Hypothalamus (tissue), 51 donors: Measurements from ENCODE around the gene ARSG.

Experiments used
- DNase-seq, 51 donors: peaks; one replicate each; lab custom pipeline; 2025; lab: John Stamatoyannopoulos, UW

Gene ARSG

DNA sequence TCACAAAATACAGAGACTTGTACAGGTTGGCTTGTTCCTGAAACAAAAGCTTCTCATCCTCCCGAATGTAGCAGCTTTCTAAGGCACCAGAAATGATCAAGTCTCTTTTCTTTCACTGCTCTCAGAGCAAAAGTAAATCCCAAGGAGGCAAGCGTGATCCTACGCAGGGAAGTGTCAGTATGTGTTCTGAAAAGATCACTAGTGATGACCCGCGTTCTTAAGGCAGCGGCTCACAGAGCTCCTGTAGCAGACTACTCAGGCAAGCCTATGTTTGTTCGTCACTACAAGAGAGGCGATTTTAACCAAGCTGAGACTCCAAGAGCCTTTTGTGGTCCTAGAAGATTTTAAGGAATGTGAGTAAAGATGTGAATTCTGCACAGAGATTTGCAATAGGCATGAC is 131.5 kb downstream of the ARSG start:
- DNase-seq: no peak

DNA sequence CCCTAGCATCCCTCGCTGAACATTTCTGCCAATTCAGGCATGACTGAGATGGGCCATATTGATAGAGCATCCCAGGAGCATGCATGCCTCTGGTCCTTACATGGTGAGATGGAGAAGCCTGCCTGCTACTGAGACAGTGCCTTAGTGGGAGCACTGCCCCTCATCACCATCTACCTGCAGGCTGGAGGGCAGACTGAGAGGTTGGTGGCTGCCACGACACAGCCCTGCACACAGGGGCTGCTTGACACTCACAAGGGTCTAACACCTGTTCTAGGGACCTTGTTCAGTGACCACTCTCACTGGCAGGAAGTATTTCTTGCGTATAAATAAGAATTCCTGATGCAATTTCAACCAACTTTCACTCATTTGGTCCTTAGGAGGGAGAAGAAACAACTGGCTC is 132.0 kb downstream of the ARSG start:
- no peak for DNase-seq

DNA sequence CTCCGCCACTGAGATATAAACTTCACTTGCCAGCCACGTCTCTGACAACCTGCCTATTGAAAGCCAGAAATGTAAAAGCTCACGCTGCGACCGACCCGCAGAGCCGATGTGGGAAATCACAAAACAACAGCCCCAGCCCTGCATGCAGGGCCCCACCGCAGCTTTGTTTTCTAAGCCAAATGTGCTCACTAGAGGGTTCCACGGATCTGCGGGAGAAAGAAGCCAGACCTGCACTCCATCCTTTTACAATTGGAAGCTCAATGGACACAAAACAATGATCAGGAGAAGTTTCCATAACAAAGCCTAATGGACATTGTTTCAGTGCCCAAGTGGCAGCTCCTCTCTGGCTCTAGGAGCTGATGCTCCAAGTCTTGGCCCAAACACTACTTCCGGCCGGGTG is 132.9 kb downstream of the ARSG start:
- DNase-seq: no peak

DNA sequence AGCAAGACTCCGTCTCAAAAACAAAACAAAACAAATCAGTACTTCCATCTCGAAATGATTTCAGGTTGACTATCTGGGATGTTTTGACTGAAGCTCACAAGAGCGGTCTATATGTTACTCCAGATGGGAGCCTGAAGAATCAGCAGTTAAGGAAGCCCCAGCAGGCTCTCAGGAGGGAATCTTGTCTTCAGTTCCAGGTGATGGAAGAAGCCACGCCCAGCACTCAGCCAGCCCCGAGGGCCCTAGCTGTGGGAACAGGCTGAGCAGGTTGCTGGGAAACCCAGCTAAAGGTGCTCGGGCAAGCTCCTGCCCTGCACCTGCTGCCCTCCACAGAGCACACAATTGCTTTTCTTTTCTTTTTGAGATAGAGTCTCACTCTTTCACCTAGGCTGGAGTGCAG is 133.6 kb downstream of the ARSG start:
- no peak for DNase-seq

DNA sequence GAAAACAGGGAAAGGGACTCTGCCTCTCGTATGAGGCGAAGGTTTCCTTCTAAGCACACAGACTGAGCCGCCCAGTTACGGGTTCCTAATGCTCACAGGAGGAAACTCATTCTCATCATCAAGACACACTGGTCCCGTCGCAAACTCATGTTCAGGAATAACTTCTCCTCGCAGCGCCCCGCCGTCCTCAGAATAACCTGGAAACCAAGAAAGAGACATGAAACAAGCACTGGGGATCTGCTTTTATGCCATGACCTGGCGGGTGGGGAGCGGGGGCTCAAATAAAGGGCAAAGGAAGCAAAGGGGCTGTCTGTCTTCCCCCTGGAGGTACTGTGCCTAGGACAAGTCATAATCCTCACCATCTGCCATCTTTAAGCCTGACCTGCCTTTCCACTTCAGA is 134.7 kb downstream of the ARSG start:
- no peak for DNase-seq

DNA sequence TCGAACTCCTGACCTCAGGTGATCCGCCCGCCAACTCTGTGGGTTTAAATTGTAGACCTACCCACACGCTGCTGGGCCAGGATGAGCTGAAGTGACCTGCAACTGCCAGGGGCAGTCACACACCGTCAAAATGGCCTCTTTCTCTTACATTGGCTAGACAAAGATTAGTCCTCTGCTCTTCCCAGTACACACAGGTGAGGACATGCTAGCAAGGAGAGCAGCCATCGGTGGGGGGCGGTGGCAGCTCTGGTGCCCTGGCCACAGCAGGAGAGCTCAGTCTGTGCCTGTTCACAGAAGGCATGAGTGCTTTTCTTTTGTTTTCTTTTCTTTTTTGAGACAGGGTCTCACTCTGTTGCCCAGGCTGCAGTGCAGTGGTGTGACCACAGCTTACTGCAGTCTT is 136.3 kb downstream of the ARSG start:
- DNase-seq: no peak

DNA sequence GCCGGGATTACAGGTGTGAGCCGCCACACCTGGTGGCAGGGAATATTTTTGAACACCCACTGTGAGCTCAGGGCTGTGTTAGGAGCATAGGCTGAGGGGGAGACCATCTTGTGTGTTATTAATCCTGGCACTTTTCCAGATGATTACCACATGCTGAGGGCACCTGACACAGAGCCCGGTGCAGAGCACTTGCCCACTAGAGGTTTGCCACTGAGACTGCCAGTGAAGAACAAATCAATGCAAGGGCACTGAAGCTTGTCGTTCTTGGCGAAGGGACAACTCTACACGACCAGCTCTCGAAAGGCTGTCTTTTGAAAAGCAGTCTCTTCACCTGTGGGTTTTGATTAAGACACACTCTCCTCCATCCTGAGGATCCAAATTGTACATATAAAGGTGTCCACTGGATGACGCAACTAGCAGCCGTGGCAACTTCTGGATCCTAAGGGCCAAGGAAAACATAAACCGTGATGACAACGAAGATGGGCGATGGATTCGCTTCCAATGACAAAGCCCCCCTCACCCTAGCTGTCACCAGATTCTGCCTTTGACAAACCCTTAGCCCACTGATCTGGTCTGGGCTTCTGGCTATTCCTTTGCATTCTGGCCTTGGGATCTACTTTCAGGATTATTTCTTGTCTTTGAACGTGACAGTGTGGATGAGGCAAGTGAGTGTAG is 137.3 kb downstream of the ARSG start:
- DNase-seq: no peak

DNA sequence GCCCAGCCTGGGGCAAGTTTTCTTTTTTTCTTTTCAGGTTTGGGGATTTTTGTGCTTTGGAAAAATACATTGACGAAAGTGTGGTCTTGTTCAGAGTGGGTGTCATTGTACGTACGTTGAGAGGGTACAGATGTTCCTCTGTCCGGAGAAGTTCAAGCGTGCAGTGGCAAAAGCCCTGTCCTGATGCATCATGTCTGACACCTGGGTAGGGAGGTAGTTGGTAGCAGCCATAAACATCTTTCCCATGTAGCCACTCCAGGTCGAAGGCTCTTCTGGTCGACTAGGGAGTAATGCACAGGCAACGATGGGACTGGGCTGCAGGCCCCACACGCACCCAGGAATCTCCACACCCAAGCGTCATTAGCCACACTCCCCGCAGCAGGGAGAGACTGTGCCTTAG is 138.6 kb downstream of the ARSG start:
- no peak for DNase-seq

DNA sequence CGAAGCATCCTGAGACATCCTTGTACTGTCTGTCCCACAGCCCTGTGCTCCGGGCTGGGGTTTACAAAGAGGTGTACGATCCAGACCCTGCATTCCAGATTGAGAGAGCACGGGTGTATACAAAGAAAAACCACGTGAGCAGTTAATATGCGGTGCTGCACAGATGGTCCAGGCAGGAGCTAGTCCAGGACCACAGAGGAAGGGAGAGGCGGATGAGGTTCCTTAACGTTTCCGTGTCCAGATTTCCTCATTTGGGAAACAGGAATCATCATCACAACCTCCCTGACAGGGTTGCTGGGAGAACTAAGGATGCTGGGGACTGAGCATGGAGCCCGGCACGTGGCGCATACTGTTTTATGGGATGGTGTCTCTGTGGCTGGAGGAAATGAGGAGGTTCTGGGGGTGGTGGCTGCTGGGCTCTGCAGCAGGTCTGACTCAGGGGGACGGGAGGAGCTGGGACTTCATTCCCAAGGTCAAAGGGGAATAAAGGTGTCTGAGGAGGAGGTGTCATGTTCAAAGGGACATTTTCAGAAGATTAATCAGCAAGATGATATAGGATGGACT is 139.8 kb downstream of the ARSG start:
- DNase-seq: no peak

DNA sequence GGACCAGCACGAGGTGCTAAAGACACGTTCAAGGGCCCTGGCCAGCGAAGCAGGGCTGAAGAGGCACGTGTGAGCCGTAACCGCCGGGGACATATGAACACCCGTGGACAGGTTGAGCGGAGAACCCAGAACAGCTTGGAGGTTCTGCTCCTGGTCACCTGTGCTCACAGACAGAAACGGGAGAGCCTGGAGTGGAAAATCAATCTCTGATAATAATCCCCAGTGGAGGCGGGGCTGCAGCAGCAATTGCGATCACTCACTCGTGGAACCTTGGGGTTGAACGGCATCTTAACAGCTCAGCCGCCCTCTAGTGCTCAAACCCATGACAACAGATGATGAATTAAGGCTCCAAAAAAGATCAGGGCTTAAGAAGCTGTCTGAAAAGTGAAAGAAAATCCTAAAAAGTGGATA is 140.4 kb downstream of the ARSG start:
- DNase-seq: peak in 1 of 51 donors; percentile 16

DNA sequence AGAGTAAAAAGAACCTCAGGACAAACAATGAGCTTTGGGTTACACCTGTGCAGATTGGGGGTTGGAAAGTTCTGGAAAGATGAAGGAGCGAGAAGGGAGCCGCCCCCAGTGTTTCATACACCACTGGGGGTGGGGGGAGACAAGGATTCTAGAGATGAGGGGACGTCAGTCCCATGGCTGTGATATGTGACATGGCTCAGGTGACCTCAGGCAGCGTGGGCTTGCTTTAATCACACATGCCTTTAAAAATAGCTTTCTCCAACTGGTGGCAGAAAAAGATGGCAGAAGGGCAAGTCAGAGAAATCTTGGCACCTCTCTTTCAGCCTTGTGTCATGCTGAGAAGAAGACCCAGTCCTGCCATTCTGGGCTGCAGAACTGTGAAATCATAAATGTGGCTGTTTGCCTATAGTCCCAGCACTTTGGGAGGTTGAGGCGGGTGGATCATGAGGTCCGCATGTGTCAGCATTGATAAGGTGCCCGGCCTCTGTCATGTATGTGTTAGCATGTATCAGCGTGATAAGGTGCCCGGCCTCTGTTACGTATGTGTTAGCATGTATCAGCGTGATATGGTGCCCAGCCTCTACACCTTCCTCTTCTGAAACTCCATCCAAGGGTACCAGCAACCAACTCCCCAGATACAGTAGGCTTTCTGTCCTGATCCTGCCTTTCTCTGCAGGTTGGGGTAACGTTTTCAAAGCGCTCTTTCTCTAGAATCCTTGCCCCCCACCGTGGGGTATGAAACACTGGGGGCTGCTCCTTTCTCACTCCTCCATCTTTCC is 141.0 kb downstream of the ARSG start:
- no peak for DNase-seq

DNA sequence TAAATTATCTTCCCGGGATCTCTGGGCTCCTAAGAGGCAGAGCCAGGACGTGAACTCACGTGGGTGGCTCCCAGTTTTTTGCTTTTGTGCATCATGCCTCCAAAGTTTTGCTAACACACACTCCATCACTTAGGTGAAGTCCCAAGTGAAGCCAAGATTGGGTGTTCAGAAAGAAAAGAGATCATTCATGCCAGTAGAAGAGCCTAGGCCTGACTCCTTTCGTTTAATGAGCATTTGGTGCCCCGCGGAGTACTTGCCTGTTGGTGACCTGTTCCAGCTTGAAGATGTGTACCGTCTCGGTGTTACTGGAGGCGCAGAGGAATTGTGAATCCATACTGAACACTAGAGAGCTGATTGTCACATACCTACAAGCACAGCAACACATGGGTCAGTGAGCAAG is 141.9 kb downstream of the ARSG start:
- DNase-seq: no peak

DNA sequence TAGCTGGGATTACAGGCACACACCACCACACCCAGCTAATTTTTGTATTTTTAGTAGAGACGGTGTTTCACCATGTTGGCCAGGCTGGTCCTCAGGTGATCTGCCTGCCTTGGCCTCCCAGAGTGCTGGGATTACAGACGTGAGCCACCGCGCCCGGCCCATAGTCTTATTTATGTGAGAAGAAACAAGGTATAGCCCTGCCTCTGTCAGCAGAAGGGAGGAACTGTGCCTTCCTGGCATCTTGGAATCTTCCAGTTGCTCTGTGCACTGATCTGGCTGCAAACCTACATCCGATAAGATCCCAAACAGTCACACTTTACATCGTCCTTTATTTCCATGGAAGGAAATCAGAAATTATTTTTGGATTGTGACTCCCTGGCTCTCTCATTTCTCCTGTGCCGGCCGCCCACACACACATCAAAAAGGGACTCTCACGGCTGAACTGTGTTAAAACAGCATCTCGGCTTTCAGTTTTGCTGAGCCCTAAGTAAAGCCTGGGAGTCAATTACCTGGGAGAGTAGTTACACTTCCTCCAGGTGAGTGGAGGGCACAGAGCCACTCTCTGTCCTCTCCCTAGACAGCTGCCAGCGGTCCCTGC is 142.7 kb downstream of the ARSG start:
- DNase-seq: peak in 1 of 51 donors; percentile 24

DNA sequence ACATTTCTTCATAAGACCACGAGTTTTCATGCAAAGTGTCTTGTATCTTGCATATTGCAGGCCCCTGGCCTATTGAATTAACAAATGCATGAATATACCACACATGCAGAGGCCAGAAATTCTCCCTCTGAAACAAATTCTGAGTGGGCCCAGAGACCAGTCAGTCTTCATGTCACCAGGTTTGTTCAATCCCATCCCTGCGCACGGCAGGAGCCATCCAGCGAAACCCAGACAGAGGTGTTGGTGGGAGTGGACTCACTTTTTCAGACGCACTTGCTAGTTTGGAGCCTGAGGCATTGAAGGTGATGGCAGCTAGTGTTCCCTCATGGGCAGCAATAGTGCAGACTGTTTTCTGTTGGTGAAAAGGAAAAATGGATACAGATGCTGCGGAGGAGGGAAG is 144.1 kb downstream of the ARSG start:
- no peak for DNase-seq

DNA sequence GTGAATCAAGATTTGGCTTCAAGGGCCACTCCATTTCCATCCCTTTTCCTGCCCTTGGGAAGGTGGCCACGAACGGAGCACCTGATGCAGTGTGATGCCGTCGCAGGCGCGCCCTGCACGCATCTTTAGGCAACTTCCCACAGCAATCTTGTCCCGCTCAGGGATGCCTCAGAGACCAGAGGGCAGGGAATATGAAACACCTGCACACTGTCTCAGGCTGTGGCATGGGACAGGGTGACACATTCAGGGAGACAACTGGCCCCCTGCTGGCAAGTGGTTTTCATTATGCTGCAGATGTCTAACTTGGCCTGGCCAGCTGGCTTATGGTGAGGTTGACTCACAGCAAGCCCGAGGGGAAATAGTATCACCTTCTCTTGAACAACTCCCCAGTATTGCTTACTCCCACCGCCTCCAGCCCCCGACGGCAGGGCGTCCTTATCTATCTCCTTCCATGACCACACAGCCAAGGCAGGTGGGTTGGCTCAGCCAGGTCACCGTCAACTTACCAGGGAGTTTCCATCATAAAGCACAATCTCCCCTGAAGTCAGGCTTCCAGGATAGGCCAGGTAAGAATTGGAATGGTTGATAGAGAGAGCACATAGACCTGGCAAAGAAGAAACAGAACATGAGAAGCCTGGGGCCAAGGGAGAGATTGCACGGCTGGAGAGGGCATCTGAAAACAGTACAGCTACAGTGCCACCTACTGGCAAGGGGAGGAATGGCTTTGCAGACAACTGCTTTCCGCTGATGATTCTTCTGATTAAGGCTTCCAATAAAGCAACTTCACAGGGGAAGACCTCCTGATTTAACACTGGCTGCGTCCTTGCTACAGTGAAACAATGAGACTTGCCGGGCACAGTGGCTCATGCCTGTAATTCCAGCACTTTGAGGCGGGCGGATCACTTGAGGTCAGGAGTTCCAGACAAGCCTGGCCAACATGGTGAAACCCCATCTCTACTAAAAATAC is 144.9 kb downstream of the ARSG start:
- peak in 38 of 51 donors; percentile 3 to 78 (median 30) for DNase-seq

DNA sequence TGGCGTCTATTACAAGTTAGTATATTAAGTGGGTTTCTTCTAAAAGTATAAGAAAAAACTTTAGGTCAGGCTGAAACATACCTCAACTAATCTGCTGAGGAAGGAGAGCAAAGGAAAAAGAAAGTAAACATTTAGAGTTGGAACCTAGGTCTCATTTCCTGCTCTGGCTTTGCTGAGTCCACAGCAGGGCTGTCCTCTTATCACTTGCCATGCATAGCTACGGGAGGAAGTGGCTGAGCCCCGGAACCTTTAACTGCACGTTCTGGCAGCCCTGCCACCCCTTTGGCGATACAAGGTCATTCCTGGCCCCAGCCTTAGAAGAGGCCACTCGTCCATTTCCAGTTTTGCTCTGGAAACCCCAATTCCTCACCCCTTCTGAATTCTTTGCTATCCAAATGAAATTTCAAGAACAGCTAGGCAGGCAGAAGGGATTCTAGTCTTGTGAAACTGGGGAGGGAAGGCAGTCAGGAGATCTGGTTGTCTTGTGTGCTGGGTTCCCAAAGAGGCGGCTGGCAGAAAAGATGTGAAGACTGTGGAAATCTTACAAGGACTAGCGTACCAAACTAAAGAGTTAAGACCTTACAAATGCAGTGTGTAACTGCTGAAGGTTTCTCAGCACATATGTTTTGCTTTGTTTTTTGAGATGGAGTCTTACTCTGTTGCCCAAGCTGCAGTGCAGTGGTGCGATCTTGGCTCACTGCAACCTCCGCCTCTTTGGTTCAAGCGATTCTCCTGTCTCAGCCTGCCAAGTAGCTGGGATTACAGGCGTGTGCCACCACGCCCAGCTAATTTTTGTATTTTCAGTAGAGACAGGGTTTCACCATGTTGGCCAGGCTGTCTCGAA is 146.9 kb downstream of the ARSG start:
- DNase-seq: peak in 3 of 51 donors; percentile 4 to 13 (median 11)

DNA sequence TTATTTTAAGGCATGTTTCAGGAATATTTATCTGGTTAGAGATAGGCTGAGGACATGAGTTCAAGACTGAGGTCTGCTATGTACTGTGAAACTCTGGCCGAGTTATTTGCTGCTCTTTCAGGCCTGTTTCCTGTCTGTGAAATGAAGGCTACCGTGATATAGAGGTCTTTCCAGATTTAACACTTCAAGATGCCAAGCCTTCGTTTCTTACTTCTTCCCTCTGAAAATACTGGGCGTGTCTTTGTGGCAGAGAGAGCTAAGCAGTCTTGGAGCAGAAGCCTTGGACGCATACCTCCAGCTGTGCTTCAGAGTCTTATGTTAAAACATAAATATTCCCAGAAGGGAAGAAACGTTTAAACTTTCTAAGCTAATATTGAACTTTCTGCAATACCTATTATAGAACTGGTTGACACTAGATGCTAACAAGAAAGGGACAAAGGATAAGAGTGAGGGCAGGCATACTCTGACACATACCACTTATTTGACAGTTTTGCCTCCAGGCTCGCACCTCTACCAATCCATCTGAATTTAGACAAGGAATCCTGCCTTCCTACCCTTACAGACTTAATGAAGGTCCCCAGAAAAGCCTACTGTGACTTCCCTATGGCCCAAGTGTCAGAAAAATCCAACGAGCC is 148.5 kb downstream of the ARSG start:
- DNase-seq: no peak

DNA sequence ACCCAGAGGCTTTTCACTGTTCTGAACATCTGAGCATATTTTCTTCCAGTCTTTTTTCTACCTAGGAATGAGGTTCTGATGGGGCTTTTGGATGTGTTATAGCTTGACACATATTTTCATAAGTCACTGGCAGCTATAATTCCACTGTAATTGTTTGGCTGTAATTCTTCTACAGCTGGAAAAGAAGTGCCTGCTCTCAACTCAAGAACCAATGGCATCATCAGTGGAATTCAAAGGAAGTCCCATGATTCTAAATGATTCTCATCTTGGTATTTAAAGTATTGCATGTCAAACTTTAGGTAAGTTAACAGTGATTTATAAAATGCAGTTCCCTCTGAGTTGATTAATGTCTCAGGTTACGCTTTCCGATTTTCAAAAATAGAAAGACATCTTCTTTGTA is 149.2 kb downstream of the ARSG start:
- DNase-seq: no peak
